Progenitor cell of endocrine pancreas (in vitro differentiated cells): ENCODE results near the gene CFI. TPM values are rescaled to one million over a fixed set of nuclear protein-coding genes. Genes with fewer than 3 reads are reported as not detected.
"Not testable (repeated sequence)": the region's sequence is repeated elsewhere in the genome, so short reads cannot be mapped to it uniquely, and the experiment has no call there.

Experiments
- DNase-seq: peaks from one replicate; pipeline ENCODE4 v3.0.0; 2021; ENCODE audit warnings: low spot score; ENCODE audit not compliant: unreplicated experiment
- H3K27ac Mint-ChIP-seq: 2 replicates; pipeline ENCODE4 v1.8.0; 2021; ENCODE audit warnings: mild to moderate bottlenecking, moderate library complexity, mixed read lengths
- H3K27me3 Mint-ChIP-seq: 2 replicates; pipeline ENCODE4 v1.8.0; 2021; ENCODE audit warnings: mixed read lengths
- H3K36me3 Mint-ChIP-seq: 2 replicates; pipeline ENCODE4 v1.8.0; 2022; ENCODE audit warnings: mixed read lengths; ENCODE audit not compliant: insufficient read depth
- H3K4me1 Mint-ChIP-seq: 2 replicates; pipeline ENCODE4 v1.8.0; 2021; ENCODE audit warnings: low read depth, mixed read lengths
- H3K4me3 Mint-ChIP-seq: 2 replicates; pipeline ENCODE4 v1.8.0; 2021; ENCODE audit warnings: low read depth, mild to moderate bottlenecking, moderate library complexity, mixed read lengths
- H3K9me3 Mint-ChIP-seq: 2 replicates; pipeline ENCODE4 v1.8.0; 2021; ENCODE audit warnings: low read depth, mixed read lengths
- total RNA-seq: library from RNA; stranded (reverse); gene quantifications from 2 replicates; pipeline ENCODE4 v1.2.1, GENCODE V29; 2021
- TF ChIP-seq, protein P1 (sequence below): fragments of 200-600 bp; sonication (generic); IDR thresholded peaks from one replicate; pipeline ENCODE4 v1.5.0; 2021; ENCODE audit warnings: antibody characterized with exemption, mild to moderate bottlenecking; ENCODE audit not compliant: unreplicated experiment

CFI gene
- total RNA-seq, 1 donor from 2014 or later, result not detected

DNA sequence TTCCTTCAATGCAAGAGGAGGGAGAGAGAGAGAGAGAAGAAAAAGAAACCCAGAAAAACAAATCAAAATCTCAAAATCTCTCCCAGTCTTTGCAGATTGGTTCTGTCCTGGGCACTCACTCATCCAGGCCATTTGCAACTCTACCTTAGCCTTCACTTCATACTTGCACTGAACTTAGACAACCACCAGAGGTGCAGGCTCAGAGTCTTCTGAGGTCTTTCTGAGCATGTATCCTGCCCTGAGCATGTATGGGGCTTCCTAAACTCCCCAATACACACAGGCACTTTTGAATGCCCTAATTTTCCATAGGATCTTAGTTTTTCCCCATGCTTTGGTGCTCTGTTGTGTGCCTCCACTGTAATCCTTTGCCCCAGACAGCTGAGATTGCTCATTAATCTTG lies 2.9 kb downstream of the CFI start:
- no peak overlapping the region for H3K4me3 Mint-ChIP-seq
- no peak for DNase-seq
- H3K4me1 Mint-ChIP-seq, result no peaks in the 10 kb centered on the region
- TF ChIP-seq, protein P1, sequence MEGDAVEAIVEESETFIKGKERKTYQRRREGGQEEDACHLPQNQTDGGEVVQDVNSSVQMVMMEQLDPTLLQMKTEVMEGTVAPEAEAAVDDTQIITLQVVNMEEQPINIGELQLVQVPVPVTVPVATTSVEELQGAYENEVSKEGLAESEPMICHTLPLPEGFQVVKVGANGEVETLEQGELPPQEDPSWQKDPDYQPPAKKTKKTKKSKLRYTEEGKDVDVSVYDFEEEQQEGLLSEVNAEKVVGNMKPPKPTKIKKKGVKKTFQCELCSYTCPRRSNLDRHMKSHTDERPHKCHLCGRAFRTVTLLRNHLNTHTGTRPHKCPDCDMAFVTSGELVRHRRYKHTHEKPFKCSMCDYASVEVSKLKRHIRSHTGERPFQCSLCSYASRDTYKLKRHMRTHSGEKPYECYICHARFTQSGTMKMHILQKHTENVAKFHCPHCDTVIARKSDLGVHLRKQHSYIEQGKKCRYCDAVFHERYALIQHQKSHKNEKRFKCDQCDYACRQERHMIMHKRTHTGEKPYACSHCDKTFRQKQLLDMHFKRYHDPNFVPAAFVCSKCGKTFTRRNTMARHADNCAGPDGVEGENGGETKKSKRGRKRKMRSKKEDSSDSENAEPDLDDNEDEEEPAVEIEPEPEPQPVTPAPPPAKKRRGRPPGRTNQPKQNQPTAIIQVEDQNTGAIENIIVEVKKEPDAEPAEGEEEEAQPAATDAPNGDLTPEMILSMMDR, result no peak
- H3K27me3 Mint-ChIP-seq, result no peaks in the 10 kb centered on the region
- no peaks in the 10 kb centered on the region for H3K36me3 Mint-ChIP-seq
- peaks cover 17% of the 10 kb centered on the region for H3K9me3 Mint-ChIP-seq
- H3K27ac Mint-ChIP-seq, result no peak overlapping the region

DNA sequence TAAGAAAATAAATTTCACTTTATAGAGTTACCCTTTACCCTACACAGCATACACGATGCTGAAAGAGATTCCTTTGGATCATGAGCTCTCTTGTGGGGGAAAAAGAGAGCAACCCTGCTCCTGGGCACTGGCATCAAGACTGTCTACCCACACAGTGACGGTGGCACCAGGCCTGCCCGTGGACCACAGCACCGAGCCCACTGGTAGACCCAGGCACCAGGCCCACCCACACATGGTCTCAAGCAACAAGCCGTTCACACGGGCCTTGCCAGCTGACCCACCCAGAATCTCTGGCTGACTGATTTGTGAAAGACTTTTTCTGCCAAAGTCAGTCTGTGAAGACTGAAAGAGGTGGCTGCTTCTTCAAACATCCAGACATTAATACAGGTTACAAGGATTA lies 6.7 kb downstream of the CFI start:
- H3K4me1 Mint-ChIP-seq, result no peaks in the 10 kb centered on the region

DNA sequence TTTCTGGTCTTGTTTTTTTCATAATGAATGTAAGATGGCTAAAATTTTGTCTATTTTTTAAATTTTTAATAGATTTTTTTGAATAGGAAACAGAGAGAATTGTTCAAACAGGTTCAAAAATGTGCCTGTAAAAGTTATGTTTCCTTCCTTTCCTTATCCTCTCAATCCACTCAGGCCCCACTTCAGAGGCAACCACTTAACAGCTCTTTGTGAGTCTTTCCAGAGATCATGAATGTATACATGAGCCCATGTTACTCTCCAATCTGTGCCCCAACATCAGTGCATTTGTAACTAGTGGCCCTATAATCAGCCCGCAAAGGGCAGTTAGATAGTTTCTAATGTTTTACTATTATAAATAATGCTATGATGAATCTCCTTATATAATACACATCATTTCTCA lies 14.0 kb downstream of the CFI start:
- TF ChIP-seq, protein P1, result no peak
- H3K4me1 Mint-ChIP-seq, result no peaks in the 10 kb centered on the region
- no peaks in the 10 kb centered on the region for H3K36me3 Mint-ChIP-seq
- no peak overlapping the region for H3K27ac Mint-ChIP-seq
- peaks cover 10% of the 10 kb centered on the region for H3K9me3 Mint-ChIP-seq
- no peak for DNase-seq
- no peaks in the 10 kb centered on the region for H3K27me3 Mint-ChIP-seq
- H3K4me3 Mint-ChIP-seq, result no peak overlapping the region

More for the DNA sequence above, 6.7 kb downstream of the CFI start:
- no peaks in the 10 kb centered on the region for H3K27me3 Mint-ChIP-seq
- H3K36me3 Mint-ChIP-seq, result no peaks in the 10 kb centered on the region
- DNase-seq, result no peak
- TF ChIP-seq, protein P1, result no peak
- peaks cover 20% of the 10 kb centered on the region for H3K9me3 Mint-ChIP-seq
- H3K27ac Mint-ChIP-seq, result no peak overlapping the region
- H3K4me3 Mint-ChIP-seq, result no peak overlapping the region

DNA sequence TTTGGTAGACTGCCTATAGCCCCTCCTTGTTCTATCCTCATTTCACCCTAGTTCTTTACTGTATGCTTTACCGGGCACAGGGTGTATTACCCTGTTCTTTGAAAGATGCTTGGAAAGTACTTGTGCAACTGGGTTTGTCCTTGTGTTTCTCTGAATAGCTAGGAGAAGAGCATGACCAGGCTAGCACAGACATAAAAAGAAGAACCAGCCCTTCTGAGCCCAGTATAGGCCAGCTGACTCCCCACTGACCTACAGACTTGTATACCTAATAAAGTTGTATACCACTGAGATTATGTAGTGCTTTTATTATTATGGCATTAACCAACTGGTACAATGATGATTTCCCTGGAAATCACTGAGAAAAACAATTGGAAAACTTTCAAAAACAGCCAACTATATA lies 15.0 kb downstream of the CFI start:
- TF ChIP-seq, protein P1, result no peak
- peaks cover 10% of the 10 kb centered on the region for H3K9me3 Mint-ChIP-seq
- DNase-seq, result no peak
- H3K27me3 Mint-ChIP-seq, result no peaks in the 10 kb centered on the region
- no peak overlapping the region for H3K27ac Mint-ChIP-seq
- no peak overlapping the region for H3K4me3 Mint-ChIP-seq
- H3K4me1 Mint-ChIP-seq, result no peaks in the 10 kb centered on the region
- no peaks in the 10 kb centered on the region for H3K36me3 Mint-ChIP-seq

DNA sequence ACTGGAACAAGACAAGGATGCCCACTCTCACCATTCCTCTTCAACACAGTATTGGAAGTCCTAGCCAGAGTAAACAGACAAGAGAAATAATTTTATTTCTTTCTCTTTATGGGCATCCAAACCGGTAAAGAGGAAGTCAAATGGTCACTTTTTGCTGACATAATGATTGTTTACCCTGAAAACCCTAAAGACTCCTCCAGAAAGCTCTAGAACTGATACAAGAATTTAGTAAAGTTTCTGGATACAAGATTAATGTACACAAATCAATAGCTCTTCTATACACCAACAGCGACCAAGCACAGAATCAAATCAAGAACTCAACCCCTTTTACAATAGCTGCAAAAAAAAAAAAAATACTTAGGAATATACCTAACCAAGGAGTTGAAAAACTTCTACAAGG lies 19.7 kb downstream of the CFI start:
- H3K27me3 Mint-ChIP-seq, DNase-seq, H3K27ac Mint-ChIP-seq, H3K4me1 Mint-ChIP-seq, H3K36me3 Mint-ChIP-seq, H3K4me3 Mint-ChIP-seq, H3K9me3 Mint-ChIP-seq: not testable (repeated sequence)

DNA sequence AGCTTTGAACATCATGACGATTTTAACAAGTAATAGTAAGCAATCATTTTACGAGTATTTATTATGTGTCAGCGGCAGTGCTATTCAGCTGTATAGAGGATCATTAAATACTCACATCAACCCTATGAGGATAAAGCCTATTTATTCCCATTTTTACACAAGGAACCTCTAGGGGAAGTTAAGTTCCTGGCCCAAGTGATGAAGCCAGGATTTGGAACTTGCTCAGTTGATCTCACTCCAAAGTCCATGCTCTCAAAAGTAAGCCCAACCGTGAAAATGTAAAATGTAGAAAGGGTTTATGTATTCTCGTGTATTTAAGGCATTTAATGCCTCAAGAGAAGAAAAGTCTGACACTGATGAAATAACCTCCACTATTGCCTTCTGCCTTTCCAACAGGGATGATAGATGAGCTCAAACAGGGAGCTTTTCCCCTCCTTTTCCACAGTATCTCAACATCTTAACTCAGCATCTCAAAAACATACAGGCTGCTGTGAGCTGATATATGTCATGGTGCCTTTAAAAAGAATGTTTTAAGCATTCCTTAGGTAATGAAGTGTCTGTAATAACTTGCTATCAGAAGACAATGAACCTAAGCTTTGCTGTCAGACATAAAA lies 36.9 kb downstream of the CFI start:
- no peak overlapping the region for H3K27ac Mint-ChIP-seq
- TF ChIP-seq, protein P1, result no peak
- H3K9me3 Mint-ChIP-seq, result no peaks in the 10 kb centered on the region
- H3K4me3 Mint-ChIP-seq, result no peak overlapping the region
- H3K4me1 Mint-ChIP-seq, result no peaks in the 10 kb centered on the region
- H3K36me3 Mint-ChIP-seq, result no peaks in the 10 kb centered on the region
- DNase-seq, result no peak
- H3K27me3 Mint-ChIP-seq, result peaks cover 9% of the 10 kb centered on the region
